K562 (cell line): Measurements from ENCODE around the gene PCF11. TPM values are rescaled to one million over a fixed set of nuclear protein-coding genes. Genes with fewer than 3 reads are reported as not detected.

Experiments
- BHLHE40 ChIP-seq: IDR thresholded peaks from 2 replicates; pipeline ENCODE4 v1.6.1; 2011; ENCODE audit warnings: low read length, improper control_type of control experiment
- BRF2 ChIP-seq: IDR thresholded peaks from 3 replicates; pipeline ENCODE4 v1.6.1; 2011; ENCODE audit warnings: borderline replicate concordance, mild to moderate bottlenecking; ENCODE audit not compliant: insufficient read length, insufficient read depth
- CTCFL ChIP-seq: IDR thresholded peaks from 2 replicates; pipeline ENCODE4 v1.6.1; 2011; ENCODE audit warnings: borderline replicate concordance, low read depth, mild to moderate bottlenecking, moderate library complexity, low read length; ENCODE audit not compliant: insufficient read depth, poor library complexity, severe bottlenecking
- DNMT1 ChIP-seq: fragments of 450-650 bp; IDR thresholded peaks from 2 replicates; pipeline ENCODE4 v1.6.1; 2016; ENCODE audit warnings: antibody characterized with exemption, mild to moderate bottlenecking
- ESRRB ChIP-seq: fragments of 250-450 bp; sonication (Bioruptor Pico); IDR thresholded peaks from 2 replicates; pipeline ENCODE4 v1.5.0; 2020; ENCODE audit warnings: mild to moderate bottlenecking, moderate library complexity, borderline replicate concordance
- FOXA1 ChIP-seq: fragments of 450-650 bp; IDR thresholded peaks from 2 replicates; pipeline ENCODE4 v1.6.1; 2016; ENCODE audit warnings: mild to moderate bottlenecking, borderline replicate concordance
- FOXK1 ChIP-seq: sonication (generic); formaldehyde crosslinking; IDR thresholded peaks from 2 replicates; pipeline ENCODE4 v1.8.0; 2022; ENCODE audit warnings: missing genetic modification reagents, mild to moderate bottlenecking, borderline replicate concordance
- HMG20A ChIP-seq: fragments of 450-650 bp; formaldehyde crosslinking; conservative IDR thresholded peaks from 2 replicates; pipeline ENCODE4 v1.4.0; 2020; ENCODE audit warnings: mild to moderate bottlenecking, mixed read lengths
- MYBL2 ChIP-seq, 2 experiments: fragments of 450-650 bp in 1 of 2; sonication (generic) in 1 of 2; formaldehyde crosslinking in 1 of 2; IDR thresholded peaks; 2 replicates each; pipeline versions ENCODE4 v1.6.1 to v1.8.1; 2017 to 2022; ENCODE audit warnings: borderline replicate concordance in 1 of 2, inconsistent platforms in 1 of 2, low read depth in 1 of 2, mild to moderate bottlenecking in 1 of 2, missing genetic modification reagents in 1 of 2, moderate library complexity in 1 of 2
- NFXL1 ChIP-seq: fragments of 450-650 bp; formaldehyde crosslinking; IDR thresholded peaks from 2 replicates; pipeline ENCODE4 v1.4.0; 2021; ENCODE audit warnings: mild to moderate bottlenecking
- NRF1 ChIP-seq, 2 experiments: fragments of 450-650 bp; IDR thresholded peaks in 1 of 2; conservative IDR thresholded peaks in 1 of 2; 2 replicates each; pipeline ENCODE4 v1.6.1; 2014; ENCODE audit warnings: mild to moderate bottlenecking in 2 of 2
- POLR2AphosphoS2 ChIP-seq: IDR thresholded peaks from 2 replicates; pipeline ENCODE4 v1.6.1; 2012; ENCODE audit warnings: low read length, improper control_type of control experiment
- PRPF4 ChIP-seq: fragments of 200-400 bp; formaldehyde crosslinking; IDR thresholded peaks from one replicate; pipeline ENCODE4 v1.6.1; 2017; ENCODE audit warnings: low read length, low read depth, mild to moderate bottlenecking; ENCODE audit not compliant: insufficient read depth, poor library complexity, severe bottlenecking
- SIN3A ChIP-seq, 2 experiments: fragments of 150-350 bp in 1 of 2; IDR thresholded peaks; 2 replicates each; pipeline ENCODE4 v1.6.1; 2011 to 2016; ENCODE audit warnings: borderline replicate concordance in 2 of 2, low read depth in 2 of 2, low read length in 2 of 2, mild to moderate bottlenecking in 2 of 2, moderate library complexity in 2 of 2; ENCODE audit not compliant: control insufficient read depth in 1 of 2
- SRSF3 ChIP-seq: fragments of 200-400 bp; formaldehyde crosslinking; IDR thresholded peaks from 2 replicates; pipeline ENCODE4 v1.6.1; 2016; ENCODE audit warnings: mild to moderate bottlenecking, low read length, moderate library complexity; ENCODE audit not compliant: insufficient read depth
- TEAD1 ChIP-seq, 2 experiments: fragments of 450-650 bp in 1 of 2; sonication (generic) in 1 of 2; formaldehyde crosslinking; IDR thresholded peaks; 2 replicates each; pipeline versions ENCODE4 v1.4.0 to v1.8.0; 2020 to 2022; ENCODE audit warnings: mild to moderate bottlenecking in 2 of 2, missing genetic modification reagents in 1 of 2
- TEAD2 ChIP-seq: fragments of 450-650 bp; IDR thresholded peaks from 2 replicates; pipeline ENCODE4 v1.6.1; 2016; ENCODE audit warnings: missing genetic modification characterization, control low read depth, missing compliant biosample characterization
- UBTF ChIP-seq, 2 experiments: IDR thresholded peaks; 2 replicates each; pipeline ENCODE4 v1.6.1; 2012; ENCODE audit warnings: improper control_type of control experiment in 2 of 2, low read depth in 2 of 2, low read length in 2 of 2, borderline replicate concordance in 1 of 2
- ZNF174 ChIP-seq: fragments of 250-450 bp; sonication (Bioruptor Pico); IDR thresholded peaks from 2 replicates; pipeline ENCODE4 v1.4.0; 2020; ENCODE audit warnings: mild to moderate bottlenecking
- ZNF212 ChIP-seq: fragments of 450-650 bp; formaldehyde crosslinking; IDR thresholded peaks from 2 replicates; pipeline ENCODE4 v1.4.0; 2020; ENCODE audit warnings: mild to moderate bottlenecking
- ZNF324 ChIP-seq: fragments of 250-450 bp; sonication (Bioruptor Pico); IDR thresholded peaks from 2 replicates; pipeline ENCODE4 v1.4.0; 2020; ENCODE audit warnings: mild to moderate bottlenecking
- ZNF764 ChIP-seq: fragments of 250-450 bp; sonication (Bioruptor Pico); IDR thresholded peaks from 2 replicates; pipeline ENCODE4 v1.4.0; 2020; ENCODE audit warnings: low read depth, mild to moderate bottlenecking, moderate library complexity
- polyA plus RNA-seq, 8 experiments: library from polyadenylated mRNA; depleted of rRNA in 4 of 8; stranded (reverse) in 5 of 8; unstranded in 3 of 8; fragments of >200 nt; fragmentation: Nextera tagmentation in 2 of 8; fragmentation: Illumina TruSeq in 1 of 8; extraction: Ambion mirVana in 2 of 8; extraction: Trizol in 1 of 8; gene quantifications; 2 replicates each; pipeline versions ENCODE4 v1.2.1 to v1.2.3, GENCODE V29; 2011 to 2014; ENCODE audit warnings: inconsistent platforms in 1 of 8, missing spikeins in 1 of 8
- total RNA-seq, 7 experiments: library from RNA; depleted of rRNA in 6 of 7; stranded (reverse); fragments of >200 nt in 6 of 7; fragmentation: Illumina TruSeq in 2 of 7; extraction: Trizol in 2 of 7; gene quantifications; 2 replicates each; pipeline versions ENCODE4 v1.2.1 to v1.2.3, GENCODE V29; 2011 to 2021; ENCODE audit warnings: low replicate concordance in 1 of 7

The PCF11 gene
- total and polyA plus RNA-seq, 9 of the 15 experiments (the other 6 are each of a cell fraction or from before 2014, with no cell fraction given), result 9.3 to 91.6 (median 54.4) TPM

GRCh38 chr11:83156996-83157593 is at the start of gene PCF11 (continued):
- TF ChIP-seq FOXK1 (CRISPR knock-in tag) (no peak; the same call in 1 of the 2 replicates), FOXA1 (no peak), DNMT1 (no peak), MYBL2 (IDR thresholded peaks at IDR 0.05; ENCODE audit: low read depth) (peak; percentile 37; the same call in 1 of the 2 replicates), MYBL2 (CRISPR knock-in tag; IDR thresholded peaks at IDR 0.05; ENCODE audit: borderline replicate concordance) (no peak), SIN3A (IDR thresholded peaks at IDR 0.05; ENCODE audit: borderline replicate concordance in 2 of 2, control insufficient read depth in 1 of 2, low read depth in 2 of 2, low read length in 2 of 2) (peak; percentile 42 to 81; a peak in 2 of 4 replicates), ZNF324 (CRISPR knock-in tag) (no peak), POLR2AphosphoS2 (peak; percentile 87; the same call in 1 of the 2 replicates), CTCFL (no peak), ZNF764 (no peak), TEAD1 (CRISPR knock-in tag; IDR thresholded peaks at IDR 0.05) (0 out of 4 replicates have a peak, but pooled peaks have one; percentile 12 to 44), BHLHE40 (no peak; the same call in 1 of the 2 replicates), UBTF (IDR thresholded peaks at IDR 0.05; ENCODE audit: borderline replicate concordance in 1 of 2, low read depth in 2 of 2, low read length in 2 of 2) (no peak), HMG20A (CRISPR knock-in tag) (no peak), BRF2 (no peak), PRPF4 (peak; percentile 85), NRF1 (conservative IDR thresholded peaks at IDR 0.05 in 1 of 2, IDR thresholded peaks at IDR 0.05 in 1 of 2) (peak in 1 of 2 experiments; percentile 65; a peak in 2 of 4 replicates), TEAD2 (tag) (no peak), ZNF174 (no peak), SRSF3 (0 out of 2 replicates have a peak, but pooled peaks have one; percentile 22), ZNF212 (CRISPR knock-in tag) (no peak), ESRRB (CRISPR knock-in tag) (no peak), NFXL1 (CRISPR knock-in tag) (0 out of 2 replicates have a peak, but pooled peaks have one; percentile 57)
